Measurements from ENCODE around the gene DISC1.

The DISC1 gene

GRCh38 chr1:231826566-231826965 is 200.0 kb downstream of the DISC1 start:
- no peaks in the 10 kb centered on the region for H3K27me3 ChIP-seq (ENCODE audit: insufficient read depth, low read length)
- H3K36me3 ChIP-seq (ENCODE audit: insufficient read depth, low read length): no peaks in the 10 kb centered on the region
- H3K9me3 ChIP-seq (ENCODE audit: low read length): no peaks in the 10 kb centered on the region
- no peaks in the 10 kb centered on the region for H3K4me1 ChIP-seq (ENCODE audit: insufficient read depth, low read length, severe bottlenecking)
- H3K9me2 ChIP-seq (ENCODE audit: low read depth, low read length): no peaks in the 10 kb centered on the region
- no peak overlapping the region for H3K4me2 ChIP-seq (ENCODE audit: low read length)
- H3K9ac ChIP-seq (ENCODE audit: low read length): no peak overlapping the region
- H3F3A ChIP-seq (ENCODE audit: insufficient read depth, low read length): no peaks in the 10 kb centered on the region
- H4K20me1 ChIP-seq (ENCODE audit: insufficient read depth, low read length): no peaks in the 10 kb centered on the region
- H3K4me3 ChIP-seq (ENCODE audit: low read depth, low read length, poor library complexity, severe bottlenecking): no peak overlapping the region
- no peak overlapping the region for H3K27ac ChIP-seq (ENCODE audit: low read depth, low read length, poor library complexity, severe bottlenecking)
- no peaks in the 10 kb centered on the region for H3K79me2 ChIP-seq (ENCODE audit: insufficient read depth, low read length)
- TF ChIP-seq EZH2 (IDR thresholded peaks at IDR 0.05; ENCODE audit: borderline replicate concordance, low read length): no peak
- TF ChIP-seq, protein P1, sequence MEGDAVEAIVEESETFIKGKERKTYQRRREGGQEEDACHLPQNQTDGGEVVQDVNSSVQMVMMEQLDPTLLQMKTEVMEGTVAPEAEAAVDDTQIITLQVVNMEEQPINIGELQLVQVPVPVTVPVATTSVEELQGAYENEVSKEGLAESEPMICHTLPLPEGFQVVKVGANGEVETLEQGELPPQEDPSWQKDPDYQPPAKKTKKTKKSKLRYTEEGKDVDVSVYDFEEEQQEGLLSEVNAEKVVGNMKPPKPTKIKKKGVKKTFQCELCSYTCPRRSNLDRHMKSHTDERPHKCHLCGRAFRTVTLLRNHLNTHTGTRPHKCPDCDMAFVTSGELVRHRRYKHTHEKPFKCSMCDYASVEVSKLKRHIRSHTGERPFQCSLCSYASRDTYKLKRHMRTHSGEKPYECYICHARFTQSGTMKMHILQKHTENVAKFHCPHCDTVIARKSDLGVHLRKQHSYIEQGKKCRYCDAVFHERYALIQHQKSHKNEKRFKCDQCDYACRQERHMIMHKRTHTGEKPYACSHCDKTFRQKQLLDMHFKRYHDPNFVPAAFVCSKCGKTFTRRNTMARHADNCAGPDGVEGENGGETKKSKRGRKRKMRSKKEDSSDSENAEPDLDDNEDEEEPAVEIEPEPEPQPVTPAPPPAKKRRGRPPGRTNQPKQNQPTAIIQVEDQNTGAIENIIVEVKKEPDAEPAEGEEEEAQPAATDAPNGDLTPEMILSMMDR (IDR thresholded peaks at IDR 0.05; ENCODE audit: low read length): no peak
- H2AFZ ChIP-seq (ENCODE audit: low read length): no peak overlapping the region

DNA sequence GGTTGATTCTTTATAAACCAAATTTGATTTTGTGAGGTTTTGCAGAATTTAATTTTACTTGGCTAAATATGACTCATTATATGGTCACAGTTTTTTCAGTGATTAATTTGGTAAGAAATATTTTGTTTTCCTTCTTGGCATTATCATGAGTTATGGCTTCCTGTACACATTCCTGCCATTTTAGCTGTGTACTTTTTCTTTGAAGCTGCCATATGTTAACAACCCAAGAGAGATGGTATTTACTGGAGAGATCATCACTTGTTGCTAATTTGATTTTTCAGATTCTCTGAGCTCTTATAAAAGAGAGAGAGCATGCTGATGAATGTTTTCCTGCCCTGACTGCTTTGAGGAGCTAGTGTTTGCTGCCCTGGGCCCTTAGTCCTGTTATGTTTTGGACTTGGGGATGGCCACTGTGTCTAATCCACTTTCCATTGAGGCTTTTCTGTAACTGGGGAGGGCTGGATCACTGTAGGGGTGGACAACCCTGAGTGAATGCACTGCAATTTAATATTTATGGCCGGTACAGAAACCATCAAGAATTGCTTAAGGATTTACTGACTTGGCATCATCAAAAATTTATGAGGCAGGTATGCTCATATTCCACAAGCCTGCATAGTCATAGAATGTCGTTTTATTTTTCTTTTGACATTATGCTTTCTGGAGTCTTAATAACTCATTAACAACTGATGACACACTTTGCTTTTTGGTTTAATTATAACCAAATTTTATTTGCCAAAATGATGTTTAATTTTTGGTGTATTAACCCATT is 200.9 kb downstream of the DISC1 start:
- no peak overlapping the region for H2AFZ ChIP-seq (ENCODE audit: low read length)
- no peak overlapping the region for H3K4me3 ChIP-seq (ENCODE audit: low read depth, low read length, poor library complexity, severe bottlenecking)
- H3K4me2 ChIP-seq (ENCODE audit: low read length): no peak overlapping the region
- no peaks in the 10 kb centered on the region for H3K36me3 ChIP-seq (ENCODE audit: insufficient read depth, low read length)
- no peaks in the 10 kb centered on the region for H3K9me3 ChIP-seq (ENCODE audit: low read length)
- H3K79me2 ChIP-seq (ENCODE audit: insufficient read depth, low read length): no peaks in the 10 kb centered on the region
- no peaks in the 10 kb centered on the region for H4K20me1 ChIP-seq (ENCODE audit: insufficient read depth, low read length)
- TF ChIP-seq, protein P1 (IDR thresholded peaks at IDR 0.05; ENCODE audit: low read length): no peak
- no peak for TF ChIP-seq EZH2 (IDR thresholded peaks at IDR 0.05; ENCODE audit: borderline replicate concordance, low read length)
- no peaks in the 10 kb centered on the region for H3K9me2 ChIP-seq (ENCODE audit: low read depth, low read length)
- no peaks in the 10 kb centered on the region for H3K4me1 ChIP-seq (ENCODE audit: insufficient read depth, low read length, severe bottlenecking)
- H3K27me3 ChIP-seq (ENCODE audit: insufficient read depth, low read length): no peaks in the 10 kb centered on the region
- no peaks in the 10 kb centered on the region for H3F3A ChIP-seq (ENCODE audit: insufficient read depth, low read length)
- no peak overlapping the region for H3K9ac ChIP-seq (ENCODE audit: low read length)
- H3K27ac ChIP-seq (ENCODE audit: low read depth, low read length, poor library complexity, severe bottlenecking): no peak overlapping the region

DNA sequence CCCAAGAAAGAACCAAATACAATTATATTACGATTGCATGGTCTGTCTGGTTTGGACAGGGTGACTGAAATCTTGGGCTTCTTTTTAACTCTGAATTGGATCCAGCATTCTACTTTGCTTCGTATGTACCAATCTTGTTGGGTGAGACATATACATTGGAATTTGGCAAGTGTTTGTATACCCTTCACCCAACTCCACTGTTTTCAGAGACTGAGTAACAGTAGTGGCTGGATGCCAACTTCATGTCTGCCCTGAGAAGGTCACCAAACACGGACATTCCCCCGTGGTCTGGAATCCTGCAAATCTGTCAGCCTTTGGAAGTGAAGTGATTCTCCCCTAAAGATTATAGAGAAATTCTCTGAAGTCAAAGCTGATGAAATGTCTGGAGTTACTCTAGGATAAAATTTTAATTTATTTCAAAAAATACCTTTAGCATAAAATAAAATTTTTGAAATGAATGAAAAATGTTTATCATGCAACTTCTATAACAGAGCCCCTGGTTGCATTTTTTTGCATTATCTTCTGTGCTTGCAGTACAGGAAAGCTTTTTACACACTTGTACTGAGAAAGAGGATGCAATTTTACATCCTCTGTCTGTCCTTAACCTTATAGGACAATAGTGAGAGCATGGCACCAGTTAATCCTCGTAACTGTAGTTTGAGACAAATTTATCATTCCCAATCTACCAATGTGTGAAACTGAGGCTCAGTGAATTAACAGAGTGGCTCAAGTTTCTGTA is 201.8 kb downstream of the DISC1 start:
- no peak overlapping the region for H3K27ac ChIP-seq (ENCODE audit: low read depth, low read length, poor library complexity, severe bottlenecking)
- no peaks in the 10 kb centered on the region for H3K4me1 ChIP-seq (ENCODE audit: insufficient read depth, low read length, severe bottlenecking)
- no peaks in the 10 kb centered on the region for H3K79me2 ChIP-seq (ENCODE audit: insufficient read depth, low read length)
- no peaks in the 10 kb centered on the region for H3K27me3 ChIP-seq (ENCODE audit: insufficient read depth, low read length)
- no peaks in the 10 kb centered on the region for H3K9me3 ChIP-seq (ENCODE audit: low read length)
- H3K36me3 ChIP-seq (ENCODE audit: insufficient read depth, low read length): no peaks in the 10 kb centered on the region
- no peak overlapping the region for H2AFZ ChIP-seq (ENCODE audit: low read length)
- no peak for TF ChIP-seq EZH2 (IDR thresholded peaks at IDR 0.05; ENCODE audit: borderline replicate concordance, low read length)
- TF ChIP-seq, protein P1 (IDR thresholded peaks at IDR 0.05; ENCODE audit: low read length): no peak
- no peak overlapping the region for H3K4me2 ChIP-seq (ENCODE audit: low read length)
- H3K9ac ChIP-seq (ENCODE audit: low read length): no peak overlapping the region
- no peaks in the 10 kb centered on the region for H3F3A ChIP-seq (ENCODE audit: insufficient read depth, low read length)
- no peak overlapping the region for H3K4me3 ChIP-seq (ENCODE audit: low read depth, low read length, poor library complexity, severe bottlenecking)
- no peaks in the 10 kb centered on the region for H3K9me2 ChIP-seq (ENCODE audit: low read depth, low read length)
- no peaks in the 10 kb centered on the region for H4K20me1 ChIP-seq (ENCODE audit: insufficient read depth, low read length)

Measured in OCI-LY1 (cell line).